Activated T-cell treated with anti-CD3 and anti-CD28 coated beads for 1 hour (primary cell): ENCODE measurements around the gene SLC25A42.
"Not testable (repeated sequence)": the region's sequence is repeated elsewhere in the genome, so short reads cannot be mapped to it uniquely, and the experiment has no call there.

ENCODE experiments used
- DNase-seq: peaks from one replicate; pipeline ENCODE4 v3.0.0-alpha.2; 2020; ENCODE audit warnings: low read depth

The SLC25A42 gene

DNA sequence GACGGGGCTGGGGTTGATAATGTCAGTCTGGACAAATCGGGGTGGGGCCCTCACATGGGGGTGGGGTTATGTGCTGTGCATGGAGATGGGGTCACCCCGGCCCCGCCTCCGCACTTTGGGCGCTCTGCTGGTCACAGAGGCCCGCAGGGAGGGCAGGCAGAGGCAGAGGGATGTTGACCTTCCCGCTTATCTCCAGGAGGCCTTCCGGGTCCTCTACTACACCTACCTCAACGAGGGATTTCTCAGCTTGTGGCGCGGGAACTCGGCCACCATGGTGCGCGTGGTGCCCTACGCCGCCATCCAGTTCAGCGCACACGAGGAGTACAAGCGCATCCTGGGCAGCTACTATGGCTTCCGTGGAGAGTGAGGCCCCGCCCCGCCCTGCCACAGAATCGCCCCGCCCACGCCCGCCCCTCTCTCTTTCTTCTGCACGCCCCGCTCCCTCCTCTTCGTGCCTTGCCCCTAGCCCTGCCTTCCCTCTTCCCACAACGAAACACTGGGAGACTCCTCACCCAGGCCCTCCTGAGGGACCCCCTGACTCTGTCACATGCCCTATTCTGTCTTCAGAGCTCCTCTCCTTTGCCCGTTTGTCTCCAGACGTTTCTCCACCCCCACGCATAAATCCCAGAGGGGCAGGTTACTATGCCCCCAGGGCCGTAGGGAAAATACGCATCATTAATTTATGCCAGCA is 41.7 kb downstream of the SLC25A42 start:
- no peak for DNase-seq

DNA sequence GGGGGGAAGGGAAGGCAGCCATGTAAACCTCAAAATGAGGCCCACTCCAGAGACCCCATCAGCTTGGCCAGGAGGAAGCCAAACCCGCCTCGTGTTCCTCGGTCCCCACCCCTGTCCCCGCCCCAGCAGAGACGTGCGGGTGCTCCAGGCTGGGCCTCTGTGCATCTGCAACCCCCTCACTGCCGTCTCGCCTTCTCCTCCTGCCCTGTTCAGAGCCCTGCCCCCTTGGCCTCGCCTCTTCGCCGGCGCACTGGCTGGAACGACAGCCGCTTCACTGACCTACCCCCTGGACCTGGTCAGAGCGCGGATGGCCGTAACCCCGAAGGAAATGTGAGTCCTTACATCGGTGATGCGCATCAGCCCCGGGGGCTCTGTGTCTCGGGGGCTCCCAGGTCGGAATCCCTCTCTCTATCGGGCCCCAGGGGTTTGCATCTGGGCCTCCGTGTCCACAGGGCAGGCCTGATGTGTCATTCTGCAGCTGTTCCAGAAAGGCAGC is 42.3 kb downstream of the SLC25A42 start:
- no peak for DNase-seq

DNA sequence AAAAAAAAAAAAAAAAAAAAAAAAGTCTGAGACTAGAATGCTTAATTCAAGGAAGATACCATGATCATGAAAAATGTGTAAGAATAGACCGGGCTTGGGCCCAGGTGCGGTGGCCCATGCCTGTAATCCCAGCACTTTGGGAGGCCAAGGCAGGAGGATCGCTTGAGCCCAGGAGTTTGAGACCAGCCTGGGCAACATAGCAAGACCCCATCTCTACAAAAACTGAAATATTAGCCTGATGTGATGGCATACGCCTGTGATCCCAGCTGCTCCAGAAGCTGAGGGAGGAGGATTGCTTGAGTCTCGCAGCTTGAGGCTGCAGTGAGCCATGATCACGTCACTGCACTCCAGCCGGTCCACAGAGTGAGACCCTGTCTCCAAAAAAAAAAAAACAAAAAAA is 43.1 kb downstream of the SLC25A42 start:
- not testable (repeated sequence) for DNase-seq

DNA sequence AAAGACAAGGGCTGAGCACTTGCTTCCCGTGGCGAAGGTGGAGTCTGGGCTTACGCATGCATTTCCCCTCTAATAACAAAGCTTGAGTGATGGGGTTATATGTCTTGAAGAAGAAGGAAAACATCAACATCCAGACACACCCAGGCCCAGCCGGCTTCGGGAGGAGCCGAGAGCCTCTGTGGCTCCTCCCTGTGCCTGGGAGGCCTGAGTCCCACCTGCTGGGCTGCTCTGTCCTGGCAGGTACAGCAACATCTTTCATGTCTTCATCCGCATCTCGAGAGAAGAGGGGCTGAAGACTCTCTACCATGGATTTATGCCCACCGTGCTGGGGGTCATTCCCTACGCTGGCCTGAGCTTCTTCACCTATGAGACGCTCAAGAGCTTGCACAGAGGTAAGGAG is 43.9 kb downstream of the SLC25A42 start:
- DNase-seq = no peak

DNA sequence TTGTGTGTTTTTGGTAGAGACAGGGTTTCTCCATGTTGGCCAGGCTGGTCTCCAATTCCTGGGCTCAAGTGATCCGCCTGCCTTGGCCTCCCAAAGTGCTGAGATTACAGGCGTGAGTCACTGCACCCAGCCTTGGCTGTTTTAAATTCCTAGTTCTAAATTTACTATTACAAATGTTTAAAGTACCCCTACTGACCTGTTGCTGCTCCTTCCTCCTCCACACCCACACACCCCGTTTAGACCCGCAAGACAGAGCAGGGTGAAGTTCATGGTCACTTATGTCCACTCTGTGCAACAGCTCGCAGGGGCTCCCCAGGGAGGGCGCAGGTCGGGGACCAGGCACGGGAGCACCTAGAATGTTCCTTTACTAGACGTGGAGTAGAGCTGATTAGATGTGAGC is 45.8 kb downstream of the SLC25A42 start:
- DNase-seq = no peak

DNA sequence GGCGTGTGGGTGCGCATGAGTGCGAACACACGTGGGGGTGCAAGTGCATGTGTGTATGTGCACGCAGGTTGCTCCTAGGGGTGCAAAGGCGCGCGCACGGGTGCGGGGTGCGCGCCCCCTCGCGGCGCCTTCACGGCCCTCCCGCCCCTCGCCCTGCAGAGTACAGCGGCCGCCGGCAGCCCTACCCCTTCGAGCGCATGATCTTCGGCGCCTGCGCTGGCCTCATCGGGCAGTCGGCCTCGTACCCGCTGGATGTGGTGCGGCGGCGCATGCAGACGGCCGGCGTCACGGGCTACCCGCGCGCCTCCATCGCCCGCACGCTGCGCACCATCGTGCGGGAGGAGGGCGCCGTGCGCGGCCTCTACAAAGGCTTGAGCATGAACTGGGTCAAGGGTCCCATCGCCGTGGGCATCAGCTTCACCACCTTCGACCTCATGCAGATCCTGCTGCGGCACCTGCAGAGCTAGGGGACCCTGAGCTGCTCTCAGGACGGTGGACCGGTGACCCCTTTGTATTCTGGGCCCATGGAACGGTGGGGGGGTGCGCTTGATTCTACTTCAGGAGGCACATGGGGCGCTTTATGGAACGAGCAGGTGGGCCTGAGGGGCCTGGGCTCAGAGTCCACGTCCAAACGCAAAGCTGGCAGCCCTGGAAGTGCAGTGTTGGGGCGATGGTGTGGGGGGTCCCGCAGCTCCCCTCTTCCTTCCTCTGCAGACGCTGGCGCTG is 46.8 kb downstream of the SLC25A42 start:
- DNase-seq = no peak

DNA sequence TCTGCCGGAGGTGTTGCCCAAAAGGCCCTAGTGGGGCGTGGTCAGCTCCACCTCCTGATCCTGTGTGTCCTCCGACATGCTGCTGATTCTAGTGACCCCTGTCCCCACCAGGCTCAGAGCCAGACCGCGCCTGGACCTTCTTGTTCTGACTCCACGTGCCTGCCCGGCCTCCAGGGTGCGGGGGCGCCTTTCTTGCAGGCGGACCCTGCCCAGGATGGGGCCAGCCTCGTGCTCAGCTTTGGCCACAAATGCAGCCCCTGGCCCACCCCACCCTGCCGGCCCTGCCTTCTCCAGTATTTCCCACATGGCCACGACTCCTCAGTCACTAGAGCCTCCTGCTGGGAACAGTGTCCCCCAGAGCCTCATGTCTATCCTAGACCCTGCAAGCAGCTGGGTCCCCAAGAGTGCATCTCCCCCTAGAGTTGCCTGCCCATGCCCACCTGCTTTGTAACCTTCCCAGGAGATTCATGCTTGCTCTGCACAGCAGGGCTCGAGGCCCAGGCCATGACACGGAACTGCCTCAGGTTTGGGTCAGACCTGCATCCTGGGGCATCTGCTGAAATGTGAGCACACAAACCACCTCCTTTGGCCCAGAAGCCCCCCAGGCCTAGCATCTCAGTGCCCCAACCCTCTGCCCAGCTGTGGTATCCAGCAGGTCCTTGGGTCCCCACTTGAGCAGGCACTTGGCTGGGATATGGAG is 47.5 kb downstream of the SLC25A42 start:
- DNase-seq = no peak

DNA sequence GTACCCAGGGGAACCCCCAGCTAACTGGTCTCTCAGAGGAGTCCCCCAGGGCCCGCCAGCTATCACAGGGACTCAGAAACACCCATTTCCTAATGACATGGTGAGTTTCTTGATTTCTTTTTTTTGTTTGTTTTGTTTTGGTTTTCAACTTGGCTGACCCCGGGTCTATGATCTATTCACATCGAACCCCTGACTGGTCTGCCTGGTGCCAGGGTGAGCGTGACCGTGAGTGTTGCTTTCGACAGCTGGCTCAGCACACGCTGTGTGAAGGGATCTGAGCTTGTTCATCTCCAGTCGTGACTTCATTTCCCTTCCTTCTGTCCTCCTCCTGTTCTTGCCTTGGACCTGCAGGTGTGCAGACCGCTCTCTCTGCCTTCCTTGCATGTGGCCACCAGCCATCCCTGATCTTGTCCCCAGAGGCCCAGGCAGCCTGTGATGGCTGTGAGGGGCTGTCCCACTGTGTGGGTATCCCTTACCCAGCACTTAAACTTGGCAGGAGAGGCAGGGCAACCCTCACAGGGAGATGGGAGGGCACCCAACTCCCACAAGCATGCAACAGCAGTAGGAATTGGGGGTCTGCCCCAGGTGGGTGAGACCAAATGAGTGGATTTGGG is 48.3 kb downstream of the SLC25A42 start:
- no peak for DNase-seq

DNA sequence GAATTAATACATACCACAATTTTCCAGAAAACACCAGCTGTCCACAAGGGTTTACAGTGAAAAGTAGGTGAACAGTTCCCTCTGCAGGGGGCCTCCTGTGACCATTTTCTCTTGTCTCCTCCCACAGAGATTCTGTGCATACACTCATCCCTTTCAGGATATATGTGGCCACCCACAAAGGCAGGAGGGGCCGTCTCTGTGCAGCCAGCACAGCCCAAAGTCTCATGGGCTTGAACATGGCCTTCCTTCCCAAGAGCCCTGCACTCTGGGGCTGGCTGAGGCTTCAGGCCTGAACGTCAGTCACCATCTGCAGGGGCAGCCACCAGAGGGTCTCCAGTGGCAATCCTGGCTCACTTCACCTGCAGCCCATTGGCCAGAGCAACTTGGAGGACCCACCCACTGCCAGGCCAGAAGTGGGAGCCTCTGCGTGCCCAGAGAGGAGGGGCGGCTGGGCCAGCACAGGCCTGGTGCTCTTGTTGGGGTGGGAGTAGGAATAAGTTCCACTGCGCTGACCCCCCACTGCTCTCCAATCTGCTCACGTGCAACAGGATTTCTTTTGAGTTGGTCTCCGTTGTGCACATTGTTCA is 49.3 kb downstream of the SLC25A42 start:
- DNase-seq = no peak

DNA sequence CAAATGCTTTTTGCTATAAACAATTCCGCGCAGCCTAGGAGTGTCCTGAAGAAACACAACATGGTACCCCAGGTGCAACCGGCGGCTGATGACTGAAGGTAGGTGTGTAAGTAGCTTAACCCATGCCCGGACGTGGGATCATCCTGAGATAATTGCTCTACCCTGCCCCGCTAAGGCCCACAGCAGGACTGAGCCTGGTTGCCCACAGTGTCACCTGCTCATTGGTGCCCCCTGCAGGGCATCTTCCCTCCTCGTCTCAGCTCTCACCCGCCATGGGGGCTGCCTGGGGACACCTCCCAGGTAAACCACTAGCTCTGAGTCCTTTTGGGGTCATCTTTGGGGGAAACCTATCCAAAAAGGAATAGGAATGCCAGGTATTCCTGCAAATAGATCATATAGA is 52.2 kb downstream of the SLC25A42 start:
- peak; percentile 37 for DNase-seq

DNA sequence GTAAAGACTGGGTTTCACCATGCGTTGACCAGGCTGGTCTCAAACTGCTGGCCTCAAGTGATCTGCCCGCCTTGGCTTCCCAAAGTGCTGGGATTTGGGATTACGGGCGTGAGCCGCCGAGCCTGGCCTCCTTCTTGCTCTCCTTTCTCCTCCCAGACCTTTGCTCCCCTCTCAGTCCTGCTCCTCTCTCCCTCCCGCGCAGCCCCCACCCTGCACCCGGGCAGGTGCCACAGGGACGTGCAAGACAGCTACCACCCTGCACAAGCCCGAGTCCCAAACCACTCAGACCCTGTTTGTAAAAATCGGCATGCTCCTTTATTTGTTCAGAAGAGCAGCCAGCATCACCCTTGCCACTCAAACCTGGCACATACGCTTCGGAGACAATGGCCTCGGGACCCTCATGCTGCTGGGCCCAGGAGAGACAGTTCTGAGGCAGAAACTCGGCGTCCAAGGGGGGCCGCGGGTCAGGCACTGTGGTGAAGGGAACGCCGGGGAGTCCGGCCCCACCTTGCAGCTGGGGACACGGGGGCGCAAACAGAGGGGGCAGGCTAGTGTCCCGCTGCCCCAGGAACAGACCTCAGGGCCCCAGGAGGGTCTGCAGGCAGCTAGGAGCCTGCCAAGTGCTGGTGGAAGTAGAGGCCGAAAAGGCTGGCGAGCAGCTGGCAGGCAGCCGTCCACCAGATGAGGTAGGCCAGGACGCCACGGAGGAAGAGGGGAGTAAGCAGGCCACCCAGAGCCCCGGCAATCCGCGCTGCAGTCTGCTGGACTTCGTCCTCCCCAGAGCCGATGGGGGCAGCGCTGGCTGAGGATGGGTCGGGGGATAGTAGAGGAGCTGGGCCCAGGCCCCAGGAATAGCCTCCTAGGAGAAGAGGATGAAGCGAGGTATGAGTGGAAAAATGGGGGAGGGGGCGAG is 55.8 kb downstream of the SLC25A42 start:
- no peak for DNase-seq

DNA sequence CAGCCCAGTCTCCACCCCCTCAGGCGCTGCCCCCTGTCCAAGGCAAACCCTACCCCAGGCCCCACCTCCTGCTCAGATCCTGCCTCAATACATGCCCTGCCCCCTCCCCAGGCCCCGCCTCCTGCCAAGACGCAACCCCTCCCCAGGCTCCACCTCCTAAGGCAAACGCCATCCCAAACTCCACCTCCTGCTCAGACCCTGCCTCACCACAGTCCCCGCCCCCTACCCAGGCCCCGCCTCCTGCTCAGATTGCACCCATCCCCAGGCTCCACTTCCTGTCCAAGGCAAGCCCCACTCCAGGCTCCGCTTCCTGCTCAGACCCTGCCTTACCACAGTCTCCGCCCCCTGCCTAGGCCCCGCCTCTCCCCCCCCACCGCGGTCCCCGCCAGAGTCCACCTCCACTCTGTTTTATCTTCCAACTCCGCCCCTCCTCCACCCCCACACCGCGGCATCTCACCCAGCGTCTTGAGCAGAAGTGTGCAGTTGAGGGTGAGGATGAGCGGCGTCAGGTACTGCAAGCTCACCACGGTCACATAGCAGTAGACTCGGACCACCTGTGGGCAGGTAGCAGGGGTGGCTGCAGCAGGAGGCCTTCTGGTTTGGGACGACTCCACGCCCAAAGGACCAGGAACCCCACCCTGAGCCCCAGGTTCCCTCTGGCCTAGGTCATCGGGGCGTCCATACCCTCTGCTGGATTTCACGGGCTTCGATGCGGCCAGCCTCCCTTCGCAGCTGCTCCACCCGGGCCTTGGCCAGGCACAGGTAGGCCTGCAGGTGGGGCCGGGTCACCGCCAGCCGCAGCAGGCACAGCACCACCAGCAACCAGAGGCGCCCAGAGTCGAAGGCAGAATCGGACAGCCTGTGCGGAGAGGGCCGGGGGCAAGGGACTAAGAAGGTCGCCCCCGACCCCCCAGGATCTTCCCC is 56.8 kb downstream of the SLC25A42 start:
- DNase-seq = no peak

DNA sequence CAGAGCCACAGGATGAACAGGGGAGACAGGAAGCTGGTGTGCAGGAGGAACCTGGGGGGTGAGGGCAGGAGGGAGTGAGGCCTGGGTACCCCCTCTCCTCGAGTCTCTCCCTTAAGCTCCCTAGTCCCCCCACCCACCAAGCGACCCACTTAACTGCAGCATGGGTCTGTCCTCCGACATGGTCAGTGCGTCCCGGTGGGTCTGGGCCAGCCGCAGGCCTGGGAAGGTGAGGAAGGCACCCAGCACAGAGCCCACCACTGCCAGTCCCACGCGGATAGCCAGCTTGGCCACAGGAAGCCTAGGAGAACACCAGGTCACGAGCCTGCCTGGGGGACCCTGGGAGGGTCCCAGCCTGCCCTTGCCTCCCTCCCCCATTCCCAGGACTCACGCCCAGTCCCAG is 57.6 kb downstream of the SLC25A42 start:
- no peak for DNase-seq

DNA sequence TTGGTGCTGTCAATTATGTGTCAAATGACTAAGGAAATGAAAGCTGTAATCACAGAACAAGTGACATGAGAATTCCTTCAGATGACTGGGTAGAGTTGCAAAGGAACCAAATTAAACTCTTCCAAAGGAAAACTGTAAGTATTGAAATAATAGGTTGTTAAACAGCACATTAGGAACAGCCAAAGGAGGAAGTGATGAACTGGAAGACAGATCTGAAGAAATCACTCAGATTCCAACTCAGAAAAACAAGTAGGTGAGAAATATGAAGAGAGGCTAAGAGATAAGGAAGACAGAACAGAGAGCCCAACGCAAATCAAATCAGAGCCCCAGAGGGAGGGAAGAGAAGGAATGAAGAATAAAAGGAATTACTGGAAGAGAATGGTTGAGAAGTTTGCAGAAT is 59.1 kb downstream of the SLC25A42 start:
- DNase-seq = no peak

DNA sequence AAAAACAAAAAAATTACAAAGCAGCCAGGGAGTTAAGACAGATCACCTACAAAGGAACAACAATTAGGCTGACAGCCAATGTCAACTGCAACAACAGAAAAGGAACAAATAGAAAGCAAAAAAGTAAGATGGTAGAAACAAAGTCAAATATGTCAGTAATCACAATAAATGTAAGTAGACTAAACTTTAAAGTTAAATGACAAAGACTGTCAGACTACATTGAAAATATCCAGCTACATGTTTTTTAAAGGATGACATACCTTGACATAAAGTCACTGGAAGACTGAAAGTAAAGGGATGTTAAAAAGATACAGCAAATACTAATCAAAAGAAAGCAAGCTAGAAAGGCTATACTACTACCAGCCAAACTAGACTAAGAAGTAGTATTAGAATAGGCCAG is 59.6 kb downstream of the SLC25A42 start:
- no peak for DNase-seq

DNA sequence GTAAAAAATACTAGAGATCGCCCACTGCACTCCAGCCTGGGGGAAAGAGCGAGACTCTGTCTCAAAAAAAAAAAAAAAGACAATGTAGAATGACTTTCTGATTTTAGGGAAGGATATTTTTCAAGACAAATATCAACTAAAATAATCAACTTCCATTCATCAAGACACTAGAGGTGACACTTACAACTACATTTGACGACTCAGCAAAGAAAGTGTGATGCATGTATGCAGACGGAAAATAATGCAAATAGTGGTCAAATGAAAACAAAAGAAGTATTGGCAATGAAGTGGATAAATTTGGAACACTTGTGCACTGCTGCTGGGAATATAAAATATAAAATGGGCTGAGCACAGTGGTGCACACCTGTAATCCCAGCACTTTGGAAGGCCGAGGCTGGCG is 62.3 kb downstream of the SLC25A42 start:
- no peak for DNase-seq

DNA sequence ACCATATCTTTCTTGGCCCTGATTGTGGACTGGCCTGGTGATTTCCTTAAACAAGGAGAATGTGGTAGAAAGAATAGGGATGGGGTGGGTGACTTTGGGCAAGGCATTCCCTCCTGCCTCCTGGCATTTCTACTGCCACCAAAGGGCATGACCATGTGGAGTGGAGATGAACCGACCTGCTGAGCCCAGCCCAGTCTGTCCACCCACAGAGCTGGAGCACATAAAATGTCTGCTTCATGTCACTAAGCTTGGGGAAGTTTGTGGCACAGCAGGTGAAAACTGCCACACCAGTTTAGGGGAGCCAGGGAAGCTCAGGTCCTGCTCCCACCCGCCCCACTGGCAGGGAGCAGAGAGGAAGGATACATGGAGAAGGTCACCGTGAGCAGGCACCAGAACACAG is 68.2 kb downstream of the SLC25A42 start:
- DNase-seq = no peak

DNA sequence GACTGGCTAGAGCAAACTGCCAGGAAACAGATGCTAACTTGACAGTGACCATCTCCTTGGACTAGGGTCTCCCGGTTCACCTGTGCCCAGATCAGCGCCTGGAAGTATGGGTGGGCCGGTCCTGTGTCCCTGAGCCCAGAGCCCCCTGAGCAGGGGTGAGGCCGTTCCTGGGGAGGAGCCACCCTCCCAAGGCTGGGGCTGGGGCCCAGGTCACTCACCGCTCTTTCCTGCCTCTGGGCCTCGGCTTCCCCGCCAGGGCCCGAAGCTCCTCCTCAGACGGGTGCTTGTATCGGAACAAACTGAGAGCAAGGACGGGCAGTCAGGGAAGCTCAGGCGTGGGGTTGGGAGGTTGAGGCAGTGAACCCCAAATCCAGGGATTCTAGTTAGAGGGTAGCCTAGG is 69.1 kb downstream of the SLC25A42 start:
- DNase-seq = no peak

DNA sequence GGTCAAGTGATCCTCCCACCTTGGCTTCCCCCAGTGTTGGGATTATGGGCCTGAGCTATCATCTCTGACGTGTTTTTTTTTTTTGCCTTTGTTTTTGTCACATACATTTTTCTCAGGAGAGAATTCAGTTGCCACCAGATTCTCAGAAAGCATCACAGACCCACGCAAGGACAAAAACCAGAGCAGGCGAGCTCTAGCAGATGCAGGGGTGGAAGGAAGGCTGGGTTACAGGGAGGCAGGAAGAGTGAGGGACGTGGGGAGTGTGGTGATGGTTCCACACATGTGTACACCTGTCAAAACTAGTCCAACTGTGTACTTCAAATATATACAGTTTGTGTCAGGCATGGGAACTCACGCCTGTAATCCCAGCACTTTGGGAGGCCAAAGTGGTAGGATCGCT is 70.2 kb downstream of the SLC25A42 start:
- DNase-seq = no peak

DNA sequence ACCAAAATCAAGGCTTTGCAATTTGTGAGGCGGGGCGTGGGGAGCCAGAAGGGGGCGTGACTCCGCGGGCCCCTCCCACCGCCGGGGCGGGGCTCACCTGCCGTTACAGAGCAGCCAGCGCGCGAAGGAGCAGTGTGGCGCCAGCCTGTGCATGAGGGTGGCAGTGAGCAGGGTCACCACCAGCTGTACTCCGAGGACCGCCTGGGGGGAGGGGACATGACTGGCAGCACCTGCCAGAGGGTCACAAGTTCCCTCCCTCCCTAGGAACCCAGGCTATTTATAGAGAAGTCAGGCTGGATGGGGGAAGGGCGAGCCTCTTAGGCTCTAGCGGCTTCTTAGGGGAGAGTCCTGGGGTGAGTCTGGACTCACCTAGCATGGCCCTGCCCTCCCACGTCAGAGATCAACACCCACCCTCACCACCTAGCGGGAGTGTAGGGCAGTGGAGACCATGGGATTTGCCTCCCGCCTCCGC is 70.9 kb downstream of the SLC25A42 start:
- peak; percentile 24 for DNase-seq
